ENCODE measurements around the gene TTC28.

- TF ChIP-seq POLR2A (IDR thresholded peaks at IDR 0.05) (no peak), CTCF (IDR thresholded peaks at IDR 0.05) (no peak), POLR2AphosphoS5 (IDR thresholded peaks at IDR 0.05) (no peak)
Measured at GRCh38 chr22:28419919-28420318, 259.7 kb downstream of the TTC28 start.
